ENCODE results near the gene BOD1L1. TPM values are rescaled to one million over a fixed set of nuclear protein-coding genes. Genes with fewer than 3 reads are reported as not detected.

BOD1L1 gene
- total and polyA plus RNA-seq, 2 experiments from 2014 or later: 18.2 to 43.2 TPM

- Histone ChIP-seq H3K4me3 (no peak overlapping the region), H3K79me2 (replicated peaks; ENCODE audit: insufficient read depth) (no peaks in the 10 kb centered on the region), H3F3A (replicated peaks; ENCODE audit: low read depth) (no peaks in the 10 kb centered on the region), H3K36me3 (ENCODE audit: insufficient read depth) (peaks cover 10% of the 10 kb centered on the region; the same call in 1 of the 2 replicates), H3K27me3 (ENCODE audit: insufficient read depth) (no peaks in the 10 kb centered on the region), H3K4me2 (no peak overlapping the region), H3K4me1 (ENCODE audit: insufficient read depth) (no peaks in the 10 kb centered on the region), H3K27ac (ENCODE audit: low read depth) (no peak overlapping the region), H2AFZ (no peak overlapping the region), H3K9me2 (ENCODE audit: insufficient read depth) (no peaks in the 10 kb centered on the region), H4K20me1 (replicated peaks; ENCODE audit: insufficient read depth) (no peaks in the 10 kb centered on the region)
- Mint-ChIP-seq H3K4me3 (no peak overlapping the region), H3K36me3 (ENCODE audit: low read depth) (peaks cover 32% of the 10 kb centered on the region), H3K27me3 (ENCODE audit: insufficient read depth, low read depth, poor library complexity) (no peaks in the 10 kb centered on the region), H3K4me1 (no peaks in the 10 kb centered on the region), H3K9me3 (no peaks in the 10 kb centered on the region), H3K27ac (no peak overlapping the region)
- TF ChIP-seq ZNF114 (CRISPR knock-in tag; IDR thresholded peaks at IDR 0.05) (no peak), ZNF331 (CRISPR knock-in tag; IDR thresholded peaks at IDR 0.05; ENCODE audit: low read depth) (no peak), CREB1 (CRISPR knock-in tag; IDR thresholded peaks at IDR 0.05; ENCODE audit: low read depth) (no peak), EZH2 (IDR thresholded peaks at IDR 0.05; ENCODE audit: low read depth, unreplicated experiment) (no peak), STAT1 (IDR thresholded peaks at IDR 0.05; ENCODE audit: unreplicated experiment) (no peak), EZH2phosphoT487 (IDR thresholded peaks at IDR 0.05; ENCODE audit: unreplicated experiment) (no peak), JUNB (IDR thresholded peaks at IDR 0.05; ENCODE audit: unreplicated experiment) (no peak), ETS1 (IDR thresholded peaks at IDR 0.05) (no peak), NANOG (IDR thresholded peaks at IDR 0.05; ENCODE audit: borderline replicate concordance) (no peak), ZNF462 (CRISPR knock-in tag; IDR thresholded peaks at IDR 0.05) (no peak)
- TF ChIP-seq, protein P1, sequence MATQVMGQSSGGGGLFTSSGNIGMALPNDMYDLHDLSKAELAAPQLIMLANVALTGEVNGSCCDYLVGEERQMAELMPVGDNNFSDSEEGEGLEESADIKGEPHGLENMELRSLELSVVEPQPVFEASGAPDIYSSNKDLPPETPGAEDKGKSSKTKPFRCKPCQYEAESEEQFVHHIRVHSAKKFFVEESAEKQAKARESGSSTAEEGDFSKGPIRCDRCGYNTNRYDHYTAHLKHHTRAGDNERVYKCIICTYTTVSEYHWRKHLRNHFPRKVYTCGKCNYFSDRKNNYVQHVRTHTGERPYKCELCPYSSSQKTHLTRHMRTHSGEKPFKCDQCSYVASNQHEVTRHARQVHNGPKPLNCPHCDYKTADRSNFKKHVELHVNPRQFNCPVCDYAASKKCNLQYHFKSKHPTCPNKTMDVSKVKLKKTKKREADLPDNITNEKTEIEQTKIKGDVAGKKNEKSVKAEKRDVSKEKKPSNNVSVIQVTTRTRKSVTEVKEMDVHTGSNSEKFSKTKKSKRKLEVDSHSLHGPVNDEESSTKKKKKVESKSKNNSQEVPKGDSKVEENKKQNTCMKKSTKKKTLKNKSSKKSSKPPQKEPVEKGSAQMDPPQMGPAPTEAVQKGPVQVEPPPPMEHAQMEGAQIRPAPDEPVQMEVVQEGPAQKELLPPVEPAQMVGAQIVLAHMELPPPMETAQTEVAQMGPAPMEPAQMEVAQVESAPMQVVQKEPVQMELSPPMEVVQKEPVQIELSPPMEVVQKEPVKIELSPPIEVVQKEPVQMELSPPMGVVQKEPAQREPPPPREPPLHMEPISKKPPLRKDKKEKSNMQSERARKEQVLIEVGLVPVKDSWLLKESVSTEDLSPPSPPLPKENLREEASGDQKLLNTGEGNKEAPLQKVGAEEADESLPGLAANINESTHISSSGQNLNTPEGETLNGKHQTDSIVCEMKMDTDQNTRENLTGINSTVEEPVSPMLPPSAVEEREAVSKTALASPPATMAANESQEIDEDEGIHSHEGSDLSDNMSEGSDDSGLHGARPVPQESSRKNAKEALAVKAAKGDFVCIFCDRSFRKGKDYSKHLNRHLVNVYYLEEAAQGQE (IDR thresholded peaks at IDR 0.05; ENCODE audit: unreplicated experiment): no peak
- TF ChIP-seq, protein P2, sequence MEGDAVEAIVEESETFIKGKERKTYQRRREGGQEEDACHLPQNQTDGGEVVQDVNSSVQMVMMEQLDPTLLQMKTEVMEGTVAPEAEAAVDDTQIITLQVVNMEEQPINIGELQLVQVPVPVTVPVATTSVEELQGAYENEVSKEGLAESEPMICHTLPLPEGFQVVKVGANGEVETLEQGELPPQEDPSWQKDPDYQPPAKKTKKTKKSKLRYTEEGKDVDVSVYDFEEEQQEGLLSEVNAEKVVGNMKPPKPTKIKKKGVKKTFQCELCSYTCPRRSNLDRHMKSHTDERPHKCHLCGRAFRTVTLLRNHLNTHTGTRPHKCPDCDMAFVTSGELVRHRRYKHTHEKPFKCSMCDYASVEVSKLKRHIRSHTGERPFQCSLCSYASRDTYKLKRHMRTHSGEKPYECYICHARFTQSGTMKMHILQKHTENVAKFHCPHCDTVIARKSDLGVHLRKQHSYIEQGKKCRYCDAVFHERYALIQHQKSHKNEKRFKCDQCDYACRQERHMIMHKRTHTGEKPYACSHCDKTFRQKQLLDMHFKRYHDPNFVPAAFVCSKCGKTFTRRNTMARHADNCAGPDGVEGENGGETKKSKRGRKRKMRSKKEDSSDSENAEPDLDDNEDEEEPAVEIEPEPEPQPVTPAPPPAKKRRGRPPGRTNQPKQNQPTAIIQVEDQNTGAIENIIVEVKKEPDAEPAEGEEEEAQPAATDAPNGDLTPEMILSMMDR (conservative IDR thresholded peaks at IDR 0.05; ENCODE audit: low read depth in 2 of 2): no peak
- DNase-seq (ENCODE audit: low spot score) (no peak), ATAC-seq (no peak)
Observed at GRCh38 chr4:13588954-13589353, 38.6 kb downstream of the BOD1L1 start.
